Stomach (tissue), 9 donors: ENCODE data around the gene GLB1L3. TPM values are rescaled to one million over a fixed set of nuclear protein-coding genes. Genes with fewer than 3 reads are reported as not detected.

ENCODE experiments used
- DNase-seq, 2 donors: peaks; one replicate each; pipeline versions ENCODE4 v3.0.0 to v3.0.0-alpha.2; 2013 to 2019
- H3K27ac ChIP-seq, 5 donors: fragments of 200-600 bp in 4 of 5; sonication (generic) in 4 of 5; one replicate each; pipeline ENCODE4 v1.5.1; 2013 to 2019; ENCODE audit warnings: mild to moderate bottlenecking in 1 of 5, moderate library complexity in 1 of 5
- H3K27me3 ChIP-seq, 3 donors: fragments of 200-600 bp; sonication (generic); one replicate each; pipeline ENCODE4 v1.5.1; 2017 to 2019; ENCODE audit warnings: mixed run types in 1 of 3
- H3K36me3 ChIP-seq, 4 donors: fragments of 200-600 bp; sonication (generic); 1 replicate in 3 of 4; 2 replicates in 1 of 4; pipeline ENCODE4 v1.5.1; 2016 to 2019
- H3K4me1 ChIP-seq, 4 donors: fragments of 200-600 bp; sonication (generic); one replicate each; pipeline ENCODE4 v1.5.1; 2016 to 2019
- H3K4me3 ChIP-seq, 4 donors: fragments of 200-600 bp; sonication (generic) in 3 of 4; one replicate each; pipeline ENCODE4 v1.5.1; 2016 to 2019; ENCODE audit warnings: mild to moderate bottlenecking in 1 of 4
- H3K9me3 ChIP-seq, 4 donors: fragments of 200-600 bp; sonication (generic); one replicate each; pipeline ENCODE4 v1.5.1; 2016 to 2019
- CTCF ChIP-seq, 7 experiments: fragments of 450-650 bp in 4 of 7; fragments of 200-600 bp in 3 of 7; sonication (generic) in 3 of 7; IDR thresholded peaks; one replicate each; pipeline ENCODE4 v1.5.1; 2016 to 2019; ENCODE audit warnings: antibody characterized with exemption in 7 of 7, control low read depth in 2 of 7, mild to moderate bottlenecking in 1 of 7
- EP300 ChIP-seq: sonication (generic); formaldehyde crosslinking; IDR thresholded peaks from one replicate; pipeline ENCODE4 v1.6.1; 2017; ENCODE audit warnings: antibody characterized with exemption
- POLR2A ChIP-seq, 4 donors: fragments of 450-650 bp; IDR thresholded peaks; one replicate each; pipeline ENCODE4 v1.6.1; 2016; ENCODE audit warnings: antibody characterized with exemption in 4 of 4, control low read depth in 2 of 4, mild to moderate bottlenecking in 1 of 4, moderate library complexity in 1 of 4
- POLR2AphosphoS5 ChIP-seq, 3 donors: sonication (generic); formaldehyde crosslinking; IDR thresholded peaks; one replicate each; pipeline ENCODE4 v1.6.1; 2016; ENCODE audit warnings: antibody characterized with exemption in 3 of 3
- WGBS, 5 donors: extraction: QIAGEN DNeasy Blood & Tissue Kit in 3 of 5; methylation state at CpG; one replicate each; pipeline versions ENCODE4 v1.1.5 to v1.1.7; 2013 to 2018; 5-methylcytosine and 5-hydroxymethylcytosine counted together
- intact Hi-C: fragments of 100-400 bp; cut with DNase I; formaldehyde crosslinking; loops from one replicate; pipeline ENCODE4 v1.15.1; 2023; ENCODE audit warnings: low total_unique reads
- polyA plus RNA-seq, 3 donors: library from polyadenylated mRNA; stranded (reverse); fragments of 200-250 nt; gene quantifications; one replicate each; pipeline ENCODE4 v1.2.3, GENCODE V29; 2013
- total RNA-seq, 5 donors: library from RNA; depleted of rRNA; stranded (reverse); fragments of >200 nt; gene quantifications; one replicate each; pipeline versions ENCODE4 v1.1.0 to v1.2.3, GENCODE V29; 2014 to 2016
- donor health status: healthy with polysubstance abuse.
- donor health status: Bipolar disorder and iron deficiency.
- donor health status: healthy.

Gene GLB1L3
- total and polyA plus RNA-seq, 8 donors: 0.08 TPM; not detected in 7

GRCh38 chr11:134267461-134267860 is 8.7 kb upstream of the GLB1L3 start:
- Histone ChIP-seq H3K27ac (no peak overlapping the region), H3K27me3 (peaks cover 0 to 29% (median 5%) of the 10 kb centered on the region in 3 donors), H3K4me3 (no peak overlapping the region), H3K9me3 (no peaks in the 10 kb centered on the region), H3K4me1 (peaks cover 0 to 10% (median 4%) of the 10 kb centered on the region in 4 donors), H3K36me3 (peaks cover 9 to 30% (median 28%) of the 10 kb centered on the region in 4 donors)
- TF ChIP-seq CTCF (IDR thresholded peaks at IDR 0.05) (no peak), POLR2AphosphoS5 (IDR thresholded peaks at IDR 0.05) (no peak), POLR2A (IDR thresholded peaks at IDR 0.05) (no peak), EP300 (no peak)
- intact Hi-C loops: no loop called here
- no peak for DNase-seq
- WGBS, 5 donors: 77 to 85% (median 81%) methylated on average over 5 of the region's 5 CpGs

GRCh38 chr11:134267966-134268365 is 8.2 kb upstream of the GLB1L3 start:
- Histone ChIP-seq H3K4me3 (no peak overlapping the region), H3K36me3 (peaks cover 4 to 25% (median 23%) of the 10 kb centered on the region in 4 donors), H3K4me1 (peaks cover 0 to 10% (median 4%) of the 10 kb centered on the region in 4 donors), H3K27me3 (peaks cover 0 to 34% (median 10%) of the 10 kb centered on the region in 3 donors), H3K9me3 (no peaks in the 10 kb centered on the region), H3K27ac (no peak overlapping the region)
- TF ChIP-seq CTCF (IDR thresholded peaks at IDR 0.05) (no peak), POLR2A (IDR thresholded peaks at IDR 0.05) (no peak), EP300 (no peak), POLR2AphosphoS5 (IDR thresholded peaks at IDR 0.05) (no peak)
- intact Hi-C loops: no loop called here
- DNase-seq: no peak
- WGBS, 5 donors: 86 to 91% (median 89%) methylated on average over 11 of the region's 11 CpGs

GRCh38 chr11:134270250-134270714 is 5.9 kb upstream of the GLB1L3 start:
- intact Hi-C loops: no loop called here
- Histone ChIP-seq H3K36me3 (peaks cover 0 to 2% (median under 1%) of the 10 kb centered on the region in 4 donors), H3K9me3 (no peaks in the 10 kb centered on the region), H3K27ac (no peak overlapping the region), H3K4me1 (peaks cover 0 to 10% (median 4%) of the 10 kb centered on the region in 4 donors), H3K4me3 (no peak overlapping the region), H3K27me3 (peaks cover 0 to 57% (median 30%) of the 10 kb centered on the region in 3 donors)
- no peak for DNase-seq
- 29 to 44% (median 38%) methylated on average over 5 of the region's 5 CpGs for WGBS, 5 donors
- TF ChIP-seq EP300: no peak
- no peak for TF ChIP-seq POLR2AphosphoS5 (IDR thresholded peaks at IDR 0.05)
- TF ChIP-seq CTCF (IDR thresholded peaks at IDR 0.05): no peak
- TF ChIP-seq POLR2A (IDR thresholded peaks at IDR 0.05): no peak

GRCh38 chr11:134271978-134272377 is 4.2 kb upstream of the GLB1L3 start:
- no peak overlapping the region for H3K4me3 ChIP-seq
- TF ChIP-seq CTCF (IDR thresholded peaks at IDR 0.05) (no peak), POLR2A (IDR thresholded peaks at IDR 0.05) (no peak), EP300 (no peak), POLR2AphosphoS5 (IDR thresholded peaks at IDR 0.05) (no peak)
- DNase-seq: no peak
- H3K27me3 ChIP-seq: peaks cover 12 to 74% (median 47%) of the 10 kb centered on the region in 3 donors
- intact Hi-C loops: no loop called here
- peaks cover 15 to 20% (median 18%) of the 10 kb centered on the region in 4 donors for H3K4me1 ChIP-seq
- WGBS, 5 donors: 88 to 97% (median 90%) methylated on average over 4 of the region's 4 CpGs
- no peaks in the 10 kb centered on the region for H3K9me3 ChIP-seq
- H3K27ac ChIP-seq: no peak overlapping the region
- no peaks in the 10 kb centered on the region for H3K36me3 ChIP-seq
